HepG2 (cell line): Measurements from ENCODE around the gene AGRN. TPM values are rescaled to one million over a fixed set of nuclear protein-coding genes. Genes with fewer than 3 reads are reported as not detected.
A peak's percentile ranks its signal among the peaks of the same experiment; 100 is the strongest.

Experiments used
- ARHGAP35 ChIP-seq: sonication (generic); formaldehyde crosslinking; IDR thresholded peaks from 2 replicates; pipeline ENCODE4 v1.9.0; 2022; ENCODE audit warnings: mild to moderate bottlenecking, inconsistent platforms, moderate library complexity, missing genetic modification reagents, borderline replicate concordance
- CC2D1A ChIP-seq: sonication (generic); formaldehyde crosslinking; IDR thresholded peaks from 2 replicates; pipeline ENCODE4 v1.8.1; 2023; ENCODE audit warnings: mild to moderate bottlenecking, missing genetic modification reagents
- PAF1 ChIP-seq: IDR thresholded peaks from 2 replicates; pipeline ENCODE4 v1.6.1; 2016; ENCODE audit warnings: missing genetic modification reagents, missing compliant biosample characterization
- PCBP1 ChIP-seq: fragments of 200-400 bp; formaldehyde crosslinking; IDR thresholded peaks from 2 replicates; pipeline ENCODE4 v1.6.1; 2017; ENCODE audit warnings: mild to moderate bottlenecking, low read depth, low read length, borderline replicate concordance
- YY1 ChIP-seq: IDR thresholded peaks from 2 replicates; pipeline ENCODE4 v1.6.1; 2011; ENCODE audit warnings: low read length, low read depth, moderate library complexity, mild to moderate bottlenecking; ENCODE audit not compliant: insufficient read depth, insufficient replicate concordance
- ZNF33B ChIP-seq: sonication (generic); formaldehyde crosslinking; IDR thresholded peaks from 2 replicates; pipeline ENCODE4 v1.5.1; 2020; ENCODE audit warnings: mild to moderate bottlenecking, missing genetic modification reagents
- ZNF451 ChIP-seq: sonication (generic); formaldehyde crosslinking; IDR thresholded peaks from 2 replicates; pipeline ENCODE4 v1.5.0; 2020; ENCODE audit warnings: mild to moderate bottlenecking, missing genetic modification reagents
- ZNF562 ChIP-seq: sonication (generic); formaldehyde crosslinking; IDR thresholded peaks from 2 replicates; pipeline ENCODE4 v1.8.0; 2022; ENCODE audit warnings: missing genetic modification reagents, borderline replicate concordance
- ZNF572 ChIP-seq: sonication (generic); formaldehyde crosslinking; IDR thresholded peaks from 2 replicates; pipeline ENCODE4 v1.5.1; 2020; ENCODE audit warnings: mild to moderate bottlenecking, missing genetic modification reagents
- ZNF724P ChIP-seq: sonication (generic); formaldehyde crosslinking; IDR thresholded peaks from 2 replicates; pipeline ENCODE4 v1.8.0; 2022; ENCODE audit warnings: missing genetic modification reagents, borderline replicate concordance
- ZNF781 ChIP-seq: sonication (generic); formaldehyde crosslinking; IDR thresholded peaks from 2 replicates; pipeline ENCODE4 v1.5.1; 2020; ENCODE audit warnings: borderline replicate concordance, mild to moderate bottlenecking, missing genetic modification reagents; ENCODE audit errors: not compliant biosample characterization
- polyA plus RNA-seq, 8 experiments: library from polyadenylated mRNA; depleted of rRNA in 3 of 8; stranded (reverse) in 7 of 8; unstranded in 1 of 8; fragments of >200 nt; fragmentation: Illumina TruSeq in 4 of 8; extraction: Trizol in 4 of 8; gene quantifications; 2 replicates each; pipeline versions ENCODE4 v1.2.1 to v1.2.3, GENCODE V29; 2011 to 2016; ENCODE audit warnings: low read depth in 4 of 8, missing spikeins in 1 of 8, mixed read lengths in 1 of 8; ENCODE audit not compliant: insufficient read depth in 1 of 8
- total RNA-seq, 5 experiments: library from RNA; depleted of rRNA; stranded (reverse); fragments of >200 nt; fragmentation: Illumina TruSeq; extraction: Trizol; gene quantifications; 2 replicates each; pipeline ENCODE4 v1.2.3, GENCODE V29; 2016; ENCODE audit warnings: low read depth in 1 of 5
- TF ChIP-seq, protein P1 (sequence below): sonication (generic); formaldehyde crosslinking; IDR thresholded peaks from 2 replicates; pipeline ENCODE4 v1.5.0; 2020; ENCODE audit warnings: missing genetic modification reagents, mild to moderate bottlenecking, borderline replicate concordance
- TF ChIP-seq, protein P2 (sequence below): sonication (generic); formaldehyde crosslinking; IDR thresholded peaks from 2 replicates; pipeline ENCODE4 v1.4.0; 2020; ENCODE audit warnings: missing genetic modification reagents, borderline replicate concordance
- TF ChIP-seq, protein P3 (sequence below): IDR thresholded peaks from 2 replicates; pipeline ENCODE4 v1.6.1; 2016; ENCODE audit warnings: mild to moderate bottlenecking
- TF ChIP-seq, protein P4 (sequence below): sonication (generic); formaldehyde crosslinking; IDR thresholded peaks from 2 replicates; pipeline ENCODE4 v1.8.1; 2023; ENCODE audit warnings: missing genetic modification reagents, mild to moderate bottlenecking, borderline replicate concordance
- TF ChIP-seq, protein P5 (sequence below): sonication (generic); formaldehyde crosslinking; IDR thresholded peaks from 2 replicates; pipeline ENCODE4 v1.4.0; 2020; ENCODE audit warnings: low read depth, missing genetic modification reagents

The AGRN gene
- total and polyA plus RNA-seq, 2 of the 13 experiments (the other 11 are each of a cell fraction or from before 2014, with no cell fraction given): 29.8 to 65.2 TPM

DNA sequence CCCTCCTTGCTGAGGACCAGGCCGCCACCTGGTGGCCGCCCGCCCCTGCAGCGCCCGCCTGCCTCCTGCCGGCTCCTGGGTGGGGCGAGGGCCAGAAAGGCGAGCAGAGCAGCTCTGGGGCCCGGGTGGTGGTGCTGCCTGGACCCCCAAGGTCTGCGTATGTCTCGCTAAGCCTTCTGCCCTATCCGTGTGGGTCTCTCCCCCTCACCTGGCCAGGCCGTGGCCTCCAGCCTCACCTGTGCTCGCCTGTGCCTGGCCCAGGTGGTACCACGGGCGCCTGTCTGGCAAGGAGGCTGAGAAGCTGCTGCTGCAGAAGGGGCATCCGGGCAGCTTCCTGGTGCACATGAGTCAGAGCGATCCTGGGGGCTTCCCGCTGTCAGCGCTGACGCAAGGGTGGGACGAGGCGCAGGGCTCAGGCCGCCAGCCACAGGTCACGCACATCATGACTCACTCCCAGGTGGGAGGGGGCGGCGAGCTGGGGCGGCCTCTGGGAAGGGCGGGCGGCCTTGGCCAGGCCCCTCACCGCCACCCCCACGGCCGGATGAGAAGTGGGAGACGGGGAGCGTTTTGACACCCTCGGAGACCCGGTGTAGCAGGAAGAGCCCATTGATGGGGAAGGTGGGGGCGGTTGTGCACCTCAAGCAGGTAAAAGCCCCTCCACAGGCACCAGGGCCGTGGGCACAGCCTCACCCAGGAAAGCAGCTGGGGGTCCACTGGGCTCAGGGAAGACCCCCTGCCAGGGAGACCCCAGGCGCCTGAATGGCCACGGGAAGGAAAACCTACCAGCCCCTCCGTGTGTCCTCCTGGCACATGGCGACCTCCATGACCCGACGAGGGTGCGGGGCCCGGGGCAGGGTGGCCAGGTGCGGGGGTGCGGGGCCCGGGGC lies 44.3 kb downstream of the AGRN start (continued):
- TF ChIP-seq ARHGAP35 (CRISPR knock-in tag): no peak
- no peak for TF ChIP-seq CC2D1A (CRISPR knock-in tag)
- no peak for TF ChIP-seq ZNF781
- TF ChIP-seq ZNF562 (CRISPR knock-in tag): no peak
- TF ChIP-seq ZNF572 (CRISPR knock-in tag): peak; percentile 86; the same call in 1 of the 2 replicates
- TF ChIP-seq PCBP1: no peak
- no peak for TF ChIP-seq ZNF451 (CRISPR knock-in tag)
- no peak for TF ChIP-seq YY1
- TF ChIP-seq, protein P1, sequence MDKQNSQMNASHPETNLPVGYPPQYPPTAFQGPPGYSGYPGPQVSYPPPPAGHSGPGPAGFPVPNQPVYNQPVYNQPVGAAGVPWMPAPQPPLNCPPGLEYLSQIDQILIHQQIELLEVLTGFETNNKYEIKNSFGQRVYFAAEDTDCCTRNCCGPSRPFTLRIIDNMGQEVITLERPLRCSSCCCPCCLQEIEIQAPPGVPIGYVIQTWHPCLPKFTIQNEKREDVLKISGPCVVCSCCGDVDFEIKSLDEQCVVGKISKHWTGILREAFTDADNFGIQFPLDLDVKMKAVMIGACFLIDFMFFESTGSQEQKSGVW: no peak
- TF ChIP-seq, protein P2, sequence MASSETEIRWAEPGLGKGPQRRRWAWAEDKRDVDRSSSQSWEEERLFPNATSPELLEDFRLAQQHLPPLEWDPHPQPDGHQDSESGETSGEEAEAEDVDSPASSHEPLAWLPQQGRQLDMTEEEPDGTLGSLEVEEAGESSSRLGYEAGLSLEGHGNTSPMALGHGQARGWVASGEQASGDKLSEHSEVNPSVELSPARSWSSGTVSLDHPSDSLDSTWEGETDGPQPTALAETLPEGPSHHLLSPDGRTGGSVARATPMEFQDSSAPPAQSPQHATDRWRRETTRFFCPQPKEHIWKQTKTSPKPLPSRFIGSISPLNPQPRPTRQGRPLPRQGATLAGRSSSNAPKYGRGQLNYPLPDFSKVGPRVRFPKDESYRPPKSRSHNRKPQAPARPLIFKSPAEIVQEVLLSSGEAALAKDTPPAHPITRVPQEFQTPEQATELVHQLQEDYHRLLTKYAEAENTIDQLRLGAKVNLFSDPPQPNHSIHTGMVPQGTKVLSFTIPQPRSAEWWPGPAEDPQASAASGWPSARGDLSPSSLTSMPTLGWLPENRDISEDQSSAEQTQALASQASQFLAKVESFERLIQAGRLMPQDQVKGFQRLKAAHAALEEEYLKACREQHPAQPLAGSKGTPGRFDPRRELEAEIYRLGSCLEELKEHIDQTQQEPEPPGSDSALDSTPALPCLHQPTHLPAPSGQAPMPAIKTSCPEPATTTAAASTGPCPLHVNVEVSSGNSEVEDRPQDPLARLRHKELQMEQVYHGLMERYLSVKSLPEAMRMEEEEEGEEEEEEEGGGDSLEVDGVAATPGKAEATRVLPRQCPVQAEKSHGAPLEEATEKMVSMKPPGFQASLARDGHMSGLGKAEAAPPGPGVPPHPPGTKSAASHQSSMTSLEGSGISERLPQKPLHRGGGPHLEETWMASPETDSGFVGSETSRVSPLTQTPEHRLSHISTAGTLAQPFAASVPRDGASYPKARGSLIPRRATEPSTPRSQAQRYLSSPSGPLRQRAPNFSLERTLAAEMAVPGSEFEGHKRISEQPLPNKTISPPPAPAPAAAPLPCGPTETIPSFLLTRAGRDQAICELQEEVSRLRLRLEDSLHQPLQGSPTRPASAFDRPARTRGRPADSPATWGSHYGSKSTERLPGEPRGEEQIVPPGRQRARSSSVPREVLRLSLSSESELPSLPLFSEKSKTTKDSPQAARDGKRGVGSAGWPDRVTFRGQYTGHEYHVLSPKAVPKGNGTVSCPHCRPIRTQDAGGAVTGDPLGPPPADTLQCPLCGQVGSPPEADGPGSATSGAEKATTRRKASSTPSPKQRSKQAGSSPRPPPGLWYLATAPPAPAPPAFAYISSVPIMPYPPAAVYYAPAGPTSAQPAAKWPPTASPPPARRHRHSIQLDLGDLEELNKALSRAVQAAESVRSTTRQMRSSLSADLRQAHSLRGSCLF: no peak
- no peak for TF ChIP-seq PAF1
- peak; percentile 38; the same call in 1 of the 2 replicates for TF ChIP-seq ZNF724P (CRISPR knock-in tag)
- TF ChIP-seq, protein P3, sequence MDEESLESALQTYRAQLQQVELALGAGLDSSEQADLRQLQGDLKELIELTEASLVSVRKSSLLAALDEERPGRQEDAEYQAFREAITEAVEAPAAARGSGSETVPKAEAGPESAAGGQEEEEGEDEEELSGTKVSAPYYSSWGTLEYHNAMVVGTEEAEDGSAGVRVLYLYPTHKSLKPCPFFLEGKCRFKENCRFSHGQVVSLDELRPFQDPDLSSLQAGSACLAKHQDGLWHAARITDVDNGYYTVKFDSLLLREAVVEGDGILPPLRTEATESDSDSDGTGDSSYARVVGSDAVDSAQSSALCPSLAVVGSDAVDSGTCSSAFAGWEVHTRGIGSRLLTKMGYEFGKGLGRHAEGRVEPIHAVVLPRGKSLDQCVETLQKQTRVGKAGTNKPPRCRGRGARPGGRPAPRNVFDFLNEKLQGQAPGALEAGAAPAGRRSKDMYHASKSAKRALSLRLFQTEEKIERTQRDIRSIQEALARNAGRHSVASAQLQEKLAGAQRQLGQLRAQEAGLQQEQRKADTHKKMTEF (CRISPR knock-in tag): peak; percentile 80
- no peak for TF ChIP-seq ZNF33B
- TF ChIP-seq, protein P4, sequence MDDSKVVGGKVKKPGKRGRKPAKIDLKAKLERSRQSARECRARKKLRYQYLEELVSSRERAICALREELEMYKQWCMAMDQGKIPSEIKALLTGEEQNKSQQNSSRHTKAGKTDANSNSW: no peak
- TF ChIP-seq, protein P5, sequence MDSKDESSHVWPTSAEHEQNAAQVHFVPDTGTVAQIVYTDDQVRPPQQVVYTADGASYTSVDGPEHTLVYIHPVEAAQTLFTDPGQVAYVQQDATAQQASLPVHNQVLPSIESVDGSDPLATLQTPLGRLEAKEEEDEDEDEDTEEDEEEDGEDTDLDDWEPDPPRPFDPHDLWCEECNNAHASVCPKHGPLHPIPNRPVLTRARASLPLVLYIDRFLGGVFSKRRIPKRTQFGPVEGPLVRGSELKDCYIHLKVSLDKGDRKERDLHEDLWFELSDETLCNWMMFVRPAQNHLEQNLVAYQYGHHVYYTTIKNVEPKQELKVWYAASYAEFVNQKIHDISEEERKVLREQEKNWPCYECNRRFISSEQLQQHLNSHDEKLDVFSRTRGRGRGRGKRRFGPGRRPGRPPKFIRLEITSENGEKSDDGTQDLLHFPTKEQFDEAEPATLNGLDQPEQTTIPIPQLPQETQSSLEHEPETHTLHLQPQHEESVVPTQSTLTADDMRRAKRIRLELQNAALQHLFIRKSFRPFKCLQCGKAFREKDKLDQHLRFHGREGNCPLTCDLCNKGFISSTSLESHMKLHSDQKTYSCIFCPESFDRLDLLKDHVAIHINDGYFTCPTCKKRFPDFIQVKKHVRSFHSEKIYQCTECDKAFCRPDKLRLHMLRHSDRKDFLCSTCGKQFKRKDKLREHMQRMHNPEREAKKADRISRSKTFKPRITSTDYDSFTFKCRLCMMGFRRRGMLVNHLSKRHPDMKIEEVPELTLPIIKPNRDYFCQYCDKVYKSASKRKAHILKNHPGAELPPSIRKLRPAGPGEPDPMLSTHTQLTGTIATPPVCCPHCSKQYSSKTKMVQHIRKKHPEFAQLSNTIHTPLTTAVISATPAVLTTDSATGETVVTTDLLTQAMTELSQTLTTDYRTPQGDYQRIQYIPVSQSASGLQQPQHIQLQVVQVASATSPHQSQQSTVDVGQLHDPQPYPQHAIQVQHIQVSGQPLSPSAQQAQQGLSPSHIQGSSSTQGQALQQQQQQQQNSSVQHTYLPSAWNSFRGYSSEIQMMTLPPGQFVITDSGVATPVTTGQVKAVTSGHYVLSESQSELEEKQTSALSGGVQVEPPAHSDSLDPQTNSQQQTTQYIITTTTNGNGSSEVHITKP (CRISPR knock-in tag): 0 out of 2 replicates have a peak, but pooled peaks have one; percentile 72
